HepG2 (cell line): ENCODE results near the gene WDR47. TPM values are rescaled to one million over a fixed set of nuclear protein-coding genes. Genes with fewer than 3 reads are reported as not detected.

Experiments
- CBX2 ChIP-seq, 2 experiments: fragments of 200-600 bp in 1 of 2; sonication (generic); formaldehyde crosslinking in 1 of 2; IDR thresholded peaks; 2 replicates each; pipeline versions ENCODE4 v1.7.0 to v1.8.1; 2018 to 2022; ENCODE audit warnings: low read depth in 2 of 2, low read length in 1 of 2, mild to moderate bottlenecking in 1 of 2, missing genetic modification reagents in 1 of 2
- CBX5 ChIP-seq: sonication (generic); formaldehyde crosslinking; IDR thresholded peaks from 2 replicates; pipeline ENCODE4 v1.4.0; 2020; ENCODE audit warnings: missing genetic modification reagents, borderline replicate concordance
- ERF ChIP-seq: IDR thresholded peaks from 2 replicates; pipeline ENCODE4 v1.6.1; 2018; ENCODE audit warnings: missing biosample characterization, missing genetic modification reagents
- GABPB1 ChIP-seq: IDR thresholded peaks from 2 replicates; pipeline ENCODE4 v1.6.1; 2016; ENCODE audit warnings: mild to moderate bottlenecking, missing genetic modification reagents, moderate library complexity, missing compliant biosample characterization
- GFI1 ChIP-seq: sonication (generic); formaldehyde crosslinking; IDR thresholded peaks from 2 replicates; pipeline ENCODE4 v1.5.0; 2020; ENCODE audit warnings: missing genetic modification reagents, mild to moderate bottlenecking, borderline replicate concordance
- HCFC1 ChIP-seq: fragments of 150-350 bp; IDR thresholded peaks from 2 replicates; pipeline ENCODE4 v1.6.1; 2014; ENCODE audit warnings: low read depth, low read length
- ISX ChIP-seq: sonication (generic); formaldehyde crosslinking; conservative IDR thresholded peaks from 2 replicates; pipeline ENCODE4 v1.5.0; 2020; ENCODE audit warnings: missing genetic modification reagents
- KLF15 ChIP-seq: sonication (generic); formaldehyde crosslinking; IDR thresholded peaks from 2 replicates; pipeline ENCODE4 v1.8.1; 2023; ENCODE audit warnings: borderline replicate concordance, mild to moderate bottlenecking, inconsistent platforms, missing genetic modification reagents, mixed read lengths
- MLLT10 ChIP-seq: sonication (generic); formaldehyde crosslinking; IDR thresholded peaks from 2 replicates; pipeline ENCODE4 v1.4.0; 2020; ENCODE audit warnings: missing genetic modification reagents
- POLR2AphosphoS5 ChIP-seq: IDR thresholded peaks from 2 replicates; pipeline ENCODE4 v1.6.1; 2012; ENCODE audit warnings: low read depth, low read length
- SRY ChIP-seq: sonication (generic); formaldehyde crosslinking; IDR thresholded peaks from 2 replicates; pipeline ENCODE4 v1.8.0; 2022; ENCODE audit warnings: mild to moderate bottlenecking, missing genetic modification reagents
- THAP11 ChIP-seq: IDR thresholded peaks from 2 replicates; pipeline ENCODE4 v1.6.1; 2016; ENCODE audit warnings: missing biosample characterization, missing genetic modification reagents
- YEATS4 ChIP-seq: sonication (generic); formaldehyde crosslinking; IDR thresholded peaks from 2 replicates; pipeline ENCODE4 v1.4.0; 2020; ENCODE audit warnings: missing genetic modification reagents, borderline replicate concordance
- ZFP62 ChIP-seq: sonication (generic); formaldehyde crosslinking; IDR thresholded peaks from 2 replicates; pipeline ENCODE4 v1.4.0; 2020; ENCODE audit warnings: missing genetic modification reagents
- ZNF598 ChIP-seq: sonication (generic); formaldehyde crosslinking; IDR thresholded peaks from 2 replicates; pipeline ENCODE4 v1.5.1; 2020; ENCODE audit warnings: mild to moderate bottlenecking, missing genetic modification reagents, borderline replicate concordance
- ZNF678 ChIP-seq: sonication (generic); formaldehyde crosslinking; IDR thresholded peaks from 2 replicates; pipeline ENCODE4 v1.4.0; 2020; ENCODE audit warnings: mild to moderate bottlenecking, missing genetic modification reagents
- ZNF850 ChIP-seq: sonication (generic); formaldehyde crosslinking; conservative IDR thresholded peaks from 2 replicates; pipeline ENCODE4 v1.9.0; 2021; ENCODE audit warnings: mild to moderate bottlenecking, missing genetic modification reagents
- polyA plus RNA-seq, 8 experiments: library from polyadenylated mRNA; depleted of rRNA in 3 of 8; stranded (reverse) in 7 of 8; unstranded in 1 of 8; fragments of >200 nt; fragmentation: Illumina TruSeq in 4 of 8; extraction: Trizol in 4 of 8; gene quantifications; 2 replicates each; pipeline versions ENCODE4 v1.2.1 to v1.2.3, GENCODE V29; 2011 to 2016; ENCODE audit warnings: low read depth in 4 of 8, missing spikeins in 1 of 8, mixed read lengths in 1 of 8; ENCODE audit not compliant: insufficient read depth in 1 of 8
- total RNA-seq, 5 experiments: library from RNA; depleted of rRNA; stranded (reverse); fragments of >200 nt; fragmentation: Illumina TruSeq; extraction: Trizol; gene quantifications; 2 replicates each; pipeline ENCODE4 v1.2.3, GENCODE V29; 2016; ENCODE audit warnings: low read depth in 1 of 5
- TF ChIP-seq, protein P1 (sequence below): sonication (generic); formaldehyde crosslinking; IDR thresholded peaks from 2 replicates; pipeline ENCODE4 v1.5.0; 2020; ENCODE audit warnings: mild to moderate bottlenecking, missing genetic modification reagents, borderline replicate concordance
- TF ChIP-seq, protein P2 (sequence below): sonication (generic); formaldehyde crosslinking; IDR thresholded peaks from 2 replicates; pipeline ENCODE4 v1.5.0; 2020; ENCODE audit warnings: missing genetic modification reagents, mild to moderate bottlenecking, borderline replicate concordance
- TF ChIP-seq, protein P3 (sequence below): sonication (generic); formaldehyde crosslinking; IDR thresholded peaks from 2 replicates; pipeline ENCODE4 v1.5.0; 2020; ENCODE audit warnings: missing genetic modification reagents

Gene WDR47
- total and polyA plus RNA-seq, 2 of the 13 experiments (the other 11 are each of a cell fraction or from before 2014, with no cell fraction given), result 4.3 to 5.9 TPM

DNA sequence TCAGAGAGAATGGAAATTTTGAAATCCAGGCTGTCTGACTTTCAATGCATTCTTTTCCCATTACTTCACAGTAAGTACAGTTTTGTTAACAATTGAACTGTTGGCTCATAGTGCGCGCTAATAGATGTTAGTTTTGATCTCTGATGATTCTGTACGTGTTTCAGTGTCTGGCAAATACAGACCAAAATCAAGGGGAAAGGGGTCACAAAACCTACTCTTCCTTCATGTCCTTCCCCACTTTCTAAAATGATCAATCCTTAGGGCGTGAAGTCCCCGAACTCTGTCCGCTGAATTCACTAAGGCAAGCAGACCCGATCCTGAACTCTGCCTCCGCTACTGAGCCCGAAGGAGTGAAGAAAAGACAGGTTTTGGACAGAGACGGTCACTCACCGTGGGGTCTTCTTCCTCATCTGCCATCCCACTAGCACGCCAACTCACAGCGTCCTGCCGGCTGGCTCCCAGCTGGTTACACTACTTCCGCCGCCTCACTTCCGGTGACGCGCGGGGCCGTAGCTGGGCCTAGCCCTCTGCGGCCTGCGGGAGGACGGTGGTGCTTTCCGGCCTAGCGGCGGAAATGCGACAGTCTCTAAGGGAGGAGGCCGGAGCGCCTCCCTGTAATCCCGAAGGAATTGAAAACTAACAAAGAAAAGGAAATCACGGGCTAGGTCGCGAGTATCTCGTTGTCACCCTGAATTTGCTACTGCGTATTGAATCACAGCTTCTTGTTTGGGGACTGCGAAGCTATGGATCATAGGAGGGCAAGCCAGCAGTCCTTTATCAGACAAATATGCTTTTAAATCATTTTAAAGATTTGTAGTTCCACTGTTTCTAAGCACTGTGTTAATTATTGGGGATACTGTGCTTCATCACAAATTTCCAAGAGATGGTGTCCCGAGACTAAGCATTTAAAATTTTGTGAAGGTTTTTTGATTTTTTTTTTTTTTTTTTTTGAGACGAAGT is 33.9 kb upstream of the WDR47 start, which contains the start of gene TAF13 (continued):
- TF ChIP-seq, protein P1, sequence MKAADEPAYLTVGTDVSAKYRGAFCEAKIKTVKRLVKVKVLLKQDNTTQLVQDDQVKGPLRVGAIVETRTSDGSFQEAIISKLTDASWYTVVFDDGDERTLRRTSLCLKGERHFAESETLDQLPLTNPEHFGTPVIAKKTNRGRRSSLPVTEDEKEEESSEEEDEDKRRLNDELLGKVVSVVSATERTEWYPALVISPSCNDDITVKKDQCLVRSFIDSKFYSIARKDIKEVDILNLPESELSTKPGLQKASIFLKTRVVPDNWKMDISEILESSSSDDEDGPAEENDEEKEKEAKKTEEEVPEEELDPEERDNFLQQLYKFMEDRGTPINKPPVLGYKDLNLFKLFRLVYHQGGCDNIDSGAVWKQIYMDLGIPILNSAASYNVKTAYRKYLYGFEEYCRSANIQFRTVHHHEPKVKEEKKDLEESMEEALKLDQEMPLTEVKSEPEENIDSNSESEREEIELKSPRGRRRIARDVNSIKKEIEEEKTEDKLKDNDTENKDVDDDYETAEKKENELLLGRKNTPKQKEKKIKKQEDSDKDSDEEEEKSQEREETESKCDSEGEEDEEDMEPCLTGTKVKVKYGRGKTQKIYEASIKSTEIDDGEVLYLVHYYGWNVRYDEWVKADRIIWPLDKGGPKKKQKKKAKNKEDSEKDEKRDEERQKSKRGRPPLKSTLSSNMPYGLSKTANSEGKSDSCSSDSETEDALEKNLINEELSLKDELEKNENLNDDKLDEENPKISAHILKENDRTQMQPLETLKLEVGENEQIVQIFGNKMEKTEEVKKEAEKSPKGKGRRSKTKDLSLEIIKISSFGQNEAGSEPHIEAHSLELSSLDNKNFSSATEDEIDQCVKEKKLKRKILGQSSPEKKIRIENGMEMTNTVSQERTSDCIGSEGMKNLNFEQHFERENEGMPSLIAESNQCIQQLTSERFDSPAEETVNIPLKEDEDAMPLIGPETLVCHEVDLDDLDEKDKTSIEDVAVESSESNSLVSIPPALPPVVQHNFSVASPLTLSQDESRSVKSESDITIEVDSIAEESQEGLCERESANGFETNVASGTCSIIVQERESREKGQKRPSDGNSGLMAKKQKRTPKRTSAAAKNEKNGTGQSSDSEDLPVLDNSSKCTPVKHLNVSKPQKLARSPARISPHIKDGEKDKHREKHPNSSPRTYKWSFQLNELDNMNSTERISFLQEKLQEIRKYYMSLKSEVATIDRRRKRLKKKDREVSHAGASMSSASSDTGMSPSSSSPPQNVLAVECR (CRISPR knock-in tag), result peak; percentile 98
- TF ChIP-seq POLR2AphosphoS5 (peak; percentile 87), ZFP62 (CRISPR knock-in tag) (no peak), KLF15 (CRISPR knock-in tag) (peak; percentile 15; the same call in 1 of the 2 replicates), CBX5 (CRISPR knock-in tag) (peak; percentile 75; the same call in 1 of the 2 replicates), ZNF598 (CRISPR knock-in tag) (no peak), THAP11 (CRISPR knock-in tag) (peak; percentile 93), GABPB1 (CRISPR knock-in tag) (peak; percentile 99), CBX2 (IDR thresholded peaks at IDR 0.05; ENCODE audit: low read depth, low read length) (no peak), CBX2 (CRISPR knock-in tag; IDR thresholded peaks at IDR 0.05; ENCODE audit: low read depth) (no peak), MLLT10 (CRISPR knock-in tag) (no peak), SRY (CRISPR knock-in tag) (no peak; the same call in 1 of the 2 replicates), GFI1 (CRISPR knock-in tag) (no peak), ERF (CRISPR knock-in tag) (peak; percentile 88), ZNF850 (CRISPR knock-in tag) (no peak), ISX (CRISPR knock-in tag) (no peak), HCFC1 (peak; percentile 64), ZNF678 (CRISPR knock-in tag) (no peak), YEATS4 (CRISPR knock-in tag) (peak; percentile 85)
- TF ChIP-seq, protein P2, sequence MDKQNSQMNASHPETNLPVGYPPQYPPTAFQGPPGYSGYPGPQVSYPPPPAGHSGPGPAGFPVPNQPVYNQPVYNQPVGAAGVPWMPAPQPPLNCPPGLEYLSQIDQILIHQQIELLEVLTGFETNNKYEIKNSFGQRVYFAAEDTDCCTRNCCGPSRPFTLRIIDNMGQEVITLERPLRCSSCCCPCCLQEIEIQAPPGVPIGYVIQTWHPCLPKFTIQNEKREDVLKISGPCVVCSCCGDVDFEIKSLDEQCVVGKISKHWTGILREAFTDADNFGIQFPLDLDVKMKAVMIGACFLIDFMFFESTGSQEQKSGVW (CRISPR knock-in tag), result peak; percentile 89; the same call in 1 of the 2 replicates
- TF ChIP-seq, protein P3, sequence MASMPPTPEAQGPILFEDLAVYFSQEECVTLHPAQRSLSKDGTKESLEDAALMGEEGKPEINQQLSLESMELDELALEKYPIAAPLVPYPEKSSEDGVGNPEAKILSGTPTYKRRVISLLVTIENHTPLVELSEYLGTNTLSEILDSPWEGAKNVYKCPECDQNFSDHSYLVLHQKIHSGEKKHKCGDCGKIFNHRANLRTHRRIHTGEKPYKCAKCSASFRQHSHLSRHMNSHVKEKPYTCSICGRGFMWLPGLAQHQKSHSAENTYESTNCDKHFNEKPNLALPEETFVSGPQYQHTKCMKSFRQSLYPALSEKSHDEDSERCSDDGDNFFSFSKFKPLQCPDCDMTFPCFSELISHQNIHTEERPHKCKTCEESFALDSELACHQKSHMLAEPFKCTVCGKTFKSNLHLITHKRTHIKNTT, result no peak
